GM23338 (cell line): ENCODE data around the gene NEU4. TPM values are rescaled to one million over a fixed set of nuclear protein-coding genes. Genes with fewer than 3 reads are reported as not detected.
"Not testable (repeated sequence)": the region's sequence is repeated elsewhere in the genome, so short reads cannot be mapped to it uniquely, and the experiment has no call there.

Source experiments
- ATAC-seq: fragments of 200-7000 bp; cut with Tn5 transposase; 3 replicates; pipeline ENCODE4 v1.9.1; 2020
- DNase-seq: peaks from one replicate; pipeline ENCODE4 v3.0.0-alpha.2; 2015; ENCODE audit warnings: low spot score
- H2AFZ ChIP-seq: fragments of 200-600 bp; sonication (generic); 2 replicates; pipeline ENCODE4 v1.8.0; 2016; ENCODE audit warnings: antibody characterized with exemption, mild to moderate bottlenecking, moderate library complexity
- H3F3A ChIP-seq: fragments of 200-600 bp; sonication (generic); replicated peaks from 2 replicates; pipeline ENCODE4 v1.8.0; 2017; ENCODE audit warnings: antibody characterized with exemption, mixed run types, low read depth
- H3K27ac ChIP-seq: fragments of 200-600 bp; sonication (generic); 2 replicates; pipeline ENCODE4 v1.6.1; 2016; ENCODE audit warnings: low read depth
- H3K27me3 ChIP-seq: fragments of 200-600 bp; sonication (generic); 2 replicates; pipeline ENCODE4 v1.8.0; 2016; ENCODE audit warnings: mild to moderate bottlenecking, mixed run types, moderate library complexity; ENCODE audit not compliant: insufficient read depth
- H3K36me3 ChIP-seq: fragments of 200-600 bp; sonication (generic); 2 replicates; pipeline ENCODE4 v1.8.0; 2016; ENCODE audit warnings: mild to moderate bottlenecking; ENCODE audit not compliant: insufficient read depth
- H3K4me1 ChIP-seq: fragments of 200-600 bp; sonication (generic); 2 replicates; pipeline ENCODE4 v1.8.0; 2016; ENCODE audit warnings: mild to moderate bottlenecking, moderate library complexity; ENCODE audit not compliant: insufficient read depth
- H3K4me2 ChIP-seq: fragments of 200-600 bp; sonication (generic); 2 replicates; pipeline ENCODE4 v1.7.1; 2017; ENCODE audit warnings: mixed run types
- H3K4me3 ChIP-seq: fragments of 200-600 bp; sonication (generic); 2 replicates; pipeline ENCODE4 v1.6.1; 2016; ENCODE audit warnings: mixed run types
- H3K79me2 ChIP-seq: fragments of 200-600 bp; sonication (generic); replicated peaks from 2 replicates; pipeline ENCODE4 v1.8.0; 2017; ENCODE audit warnings: mild to moderate bottlenecking; ENCODE audit not compliant: insufficient read depth
- H3K9me2 ChIP-seq: fragments of 200-600 bp; sonication (generic); 2 replicates; pipeline ENCODE4 v1.8.0; 2017; ENCODE audit not compliant: insufficient read depth
- H4K20me1 ChIP-seq: fragments of 200-600 bp; sonication (generic); replicated peaks from 2 replicates; pipeline ENCODE4 v1.8.0; 2017; ENCODE audit warnings: mild to moderate bottlenecking; ENCODE audit not compliant: insufficient read depth
- H3K27ac Mint-ChIP-seq: 2 replicates; pipeline ENCODE4 v1.8.0; 2020; ENCODE audit warnings: inconsistent platforms, mild to moderate bottlenecking, moderate library complexity, mixed read lengths
- H3K27me3 Mint-ChIP-seq: 3 replicates; pipeline ENCODE4 v1.8.0; 2022; ENCODE audit warnings: low read depth, mild to moderate bottlenecking, moderate library complexity, mixed read lengths, inconsistent platforms; ENCODE audit not compliant: insufficient read depth, poor library complexity
- H3K36me3 Mint-ChIP-seq: 3 replicates; pipeline ENCODE4 v1.8.0; 2021; ENCODE audit warnings: low read depth, mild to moderate bottlenecking, inconsistent platforms, moderate library complexity, mixed read lengths
- H3K4me1 Mint-ChIP-seq: 3 replicates; pipeline ENCODE4 v1.8.0; 2020; ENCODE audit warnings: mild to moderate bottlenecking, inconsistent platforms, mixed read lengths
- H3K4me3 Mint-ChIP-seq: 3 replicates; pipeline ENCODE4 v1.8.0; 2021; ENCODE audit warnings: moderate library complexity, mild to moderate bottlenecking, inconsistent platforms, mixed read lengths
- H3K9me3 Mint-ChIP-seq: 3 replicates; pipeline ENCODE4 v1.8.0; 2020; ENCODE audit warnings: moderate library complexity, mild to moderate bottlenecking, inconsistent platforms, mixed read lengths
- EZH2 ChIP-seq: fragments of 200-600 bp; sonication (generic); IDR thresholded peaks from one replicate; pipeline ENCODE4 v1.8.0; 2017; ENCODE audit warnings: antibody characterized with exemption, mild to moderate bottlenecking, low read depth; ENCODE audit not compliant: unreplicated experiment
- NANOG ChIP-seq: IDR thresholded peaks from 2 replicates; pipeline ENCODE4 v1.6.1; 2016; ENCODE audit warnings: antibody characterized with exemption, borderline replicate concordance
- STAT1 ChIP-seq: IDR thresholded peaks from one replicate; pipeline ENCODE4 v1.6.1; 2016; ENCODE audit warnings: antibody characterized with exemption; ENCODE audit not compliant: unreplicated experiment
- polyA plus RNA-seq: library from polyadenylated mRNA; unstranded; fragments of >200 nt; fragmentation: Nextera tagmentation; extraction: Ambion mirVana; gene quantifications from 2 replicates; pipeline ENCODE4 v1.2.1, GENCODE V29; 2016
- total RNA-seq: library from RNA; depleted of rRNA; stranded (reverse); fragments of >200 nt; shearing (Covaris generic); gene quantifications from 2 replicates; pipeline ENCODE4 v1.2.3, GENCODE V29; 2014
- TF ChIP-seq, protein P1 (sequence below): fragments of 250-450 bp; sonication (Bioruptor Pico); IDR thresholded peaks from 2 replicates; pipeline ENCODE4 v1.5.0; 2020; ENCODE audit warnings: mild to moderate bottlenecking, moderate library complexity
- TF ChIP-seq, protein P2 (sequence below): IDR thresholded peaks from one replicate; pipeline ENCODE4 v1.6.1; 2018; ENCODE audit warnings: antibody characterized with exemption; ENCODE audit not compliant: unreplicated experiment
- TF ChIP-seq, protein P3 (sequence below), 2 experiments: fragments of 200-600 bp in 1 of 2; sonication (generic) in 1 of 2; conservative IDR thresholded peaks; 2 replicates each; pipeline versions ENCODE4 v1.5.1 to v1.6.1; 2016 to 2017; ENCODE audit warnings: antibody characterized with exemption in 2 of 2, low read depth in 2 of 2, mild to moderate bottlenecking in 2 of 2, moderate library complexity in 1 of 2

Gene NEU4
- total and polyA plus RNA-seq, 2 experiments from 2014 or later = 0.29 to 1.2 TPM

DNA sequence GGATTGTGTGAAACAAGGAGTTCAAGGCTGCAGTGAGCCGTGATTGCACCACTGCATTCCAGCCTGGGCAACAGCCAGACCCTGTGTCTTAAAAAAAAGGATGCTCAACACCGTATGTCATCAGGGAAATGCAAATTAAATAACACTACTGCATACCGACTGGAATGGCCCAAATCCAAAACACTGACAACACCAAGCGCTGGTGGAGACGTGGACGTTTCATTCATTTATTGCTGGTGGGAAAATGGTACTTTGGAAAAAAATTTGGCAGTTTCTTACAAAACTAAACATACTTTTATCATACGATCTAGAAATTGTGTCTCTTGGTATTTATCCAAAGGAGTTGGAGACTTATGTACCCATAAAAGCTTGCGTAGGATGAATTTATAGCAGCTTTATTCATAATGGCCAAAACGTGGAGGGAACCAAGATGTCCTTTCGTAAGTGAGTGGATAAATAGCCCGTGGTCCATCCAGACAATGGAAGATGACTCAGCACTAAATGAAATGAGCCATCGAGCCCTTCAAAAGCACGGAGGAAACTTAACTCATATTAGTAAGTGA, 24.2 kb downstream of the NEU4 start (continued):
- TF ChIP-seq, protein P1, sequence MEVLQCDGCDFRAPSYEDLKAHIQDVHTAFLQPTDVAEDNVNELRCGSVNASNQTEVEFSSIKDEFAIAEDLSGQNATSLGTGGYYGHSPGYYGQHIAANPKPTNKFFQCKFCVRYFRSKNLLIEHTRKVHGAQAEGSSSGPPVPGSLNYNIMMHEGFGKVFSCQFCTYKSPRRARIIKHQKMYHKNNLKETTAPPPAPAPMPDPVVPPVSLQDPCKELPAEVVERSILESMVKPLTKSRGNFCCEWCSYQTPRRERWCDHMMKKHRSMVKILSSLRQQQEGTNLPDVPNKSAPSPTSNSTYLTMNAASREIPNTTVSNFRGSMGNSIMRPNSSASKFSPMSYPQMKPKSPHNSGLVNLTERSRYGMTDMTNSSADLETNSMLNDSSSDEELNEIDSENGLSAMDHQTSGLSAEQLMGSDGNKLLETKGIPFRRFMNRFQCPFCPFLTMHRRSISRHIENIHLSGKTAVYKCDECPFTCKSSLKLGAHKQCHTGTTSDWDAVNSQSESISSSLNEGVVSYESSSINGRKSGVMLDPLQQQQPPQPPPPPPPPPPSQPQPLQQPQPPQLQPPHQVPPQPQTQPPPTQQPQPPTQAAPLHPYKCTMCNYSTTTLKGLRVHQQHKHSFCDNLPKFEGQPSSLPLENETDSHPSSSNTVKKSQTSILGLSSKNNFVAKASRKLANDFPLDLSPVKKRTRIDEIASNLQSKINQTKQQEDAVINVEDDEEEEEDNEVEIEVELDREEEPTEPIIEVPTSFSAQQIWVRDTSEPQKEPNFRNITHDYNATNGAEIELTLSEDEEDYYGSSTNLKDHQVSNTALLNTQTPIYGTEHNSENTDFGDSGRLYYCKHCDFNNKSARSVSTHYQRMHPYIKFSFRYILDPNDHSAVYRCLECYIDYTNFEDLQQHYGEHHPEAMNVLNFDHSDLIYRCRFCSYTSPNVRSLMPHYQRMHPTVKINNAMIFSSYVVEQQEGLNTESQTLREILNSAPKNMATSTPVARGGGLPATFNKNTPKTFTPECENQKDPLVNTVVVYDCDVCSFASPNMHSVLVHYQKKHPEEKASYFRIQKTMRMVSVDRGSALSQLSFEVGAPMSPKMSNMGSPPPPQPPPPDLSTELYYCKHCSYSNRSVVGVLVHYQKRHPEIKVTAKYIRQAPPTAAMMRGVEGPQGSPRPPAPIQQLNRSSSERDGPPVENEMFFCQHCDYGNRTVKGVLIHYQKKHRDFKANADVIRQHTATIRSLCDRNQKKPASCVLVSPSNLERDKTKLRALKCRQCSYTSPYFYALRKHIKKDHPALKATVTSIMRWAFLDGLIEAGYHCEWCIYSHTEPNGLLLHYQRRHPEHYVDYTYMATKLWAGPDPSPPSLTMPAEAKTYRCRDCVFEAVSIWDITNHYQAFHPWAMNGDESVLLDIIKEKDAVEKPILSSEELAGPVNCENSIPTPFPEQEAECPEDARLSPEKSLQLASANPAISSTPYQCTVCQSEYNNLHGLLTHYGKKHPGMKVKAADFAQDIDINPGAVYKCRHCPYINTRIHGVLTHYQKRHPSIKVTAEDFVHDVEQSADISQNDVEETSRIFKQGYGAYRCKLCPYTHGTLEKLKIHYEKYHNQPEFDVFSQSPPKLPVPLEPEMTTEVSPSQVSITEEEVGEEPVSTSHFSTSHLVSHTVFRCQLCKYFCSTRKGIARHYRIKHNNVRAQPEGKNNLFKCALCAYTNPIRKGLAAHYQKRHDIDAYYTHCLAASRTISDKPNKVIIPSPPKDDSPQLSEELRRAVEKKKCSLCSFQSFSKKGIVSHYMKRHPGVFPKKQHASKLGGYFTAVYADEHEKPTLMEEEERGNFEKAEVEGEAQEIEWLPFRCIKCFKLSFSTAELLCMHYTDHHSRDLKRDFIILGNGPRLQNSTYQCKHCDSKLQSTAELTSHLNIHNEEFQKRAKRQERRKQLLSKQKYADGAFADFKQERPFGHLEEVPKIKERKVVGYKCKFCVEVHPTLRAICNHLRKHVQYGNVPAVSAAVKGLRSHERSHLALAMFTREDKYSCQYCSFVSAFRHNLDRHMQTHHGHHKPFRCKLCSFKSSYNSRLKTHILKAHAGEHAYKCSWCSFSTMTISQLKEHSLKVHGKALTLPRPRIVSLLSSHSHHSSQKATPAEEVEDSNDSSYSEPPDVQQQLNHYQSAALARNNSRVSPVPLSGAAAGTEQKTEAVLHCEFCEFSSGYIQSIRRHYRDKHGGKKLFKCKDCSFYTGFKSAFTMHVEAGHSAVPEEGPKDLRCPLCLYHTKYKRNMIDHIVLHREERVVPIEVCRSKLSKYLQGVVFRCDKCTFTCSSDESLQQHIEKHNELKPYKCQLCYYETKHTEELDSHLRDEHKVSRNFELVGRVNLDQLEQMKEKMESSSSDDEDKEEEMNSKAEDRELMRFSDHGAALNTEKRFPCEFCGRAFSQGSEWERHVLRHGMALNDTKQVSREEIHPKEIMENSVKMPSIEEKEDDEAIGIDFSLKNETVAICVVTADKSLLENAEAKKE = no peak
- TF ChIP-seq, protein P2, sequence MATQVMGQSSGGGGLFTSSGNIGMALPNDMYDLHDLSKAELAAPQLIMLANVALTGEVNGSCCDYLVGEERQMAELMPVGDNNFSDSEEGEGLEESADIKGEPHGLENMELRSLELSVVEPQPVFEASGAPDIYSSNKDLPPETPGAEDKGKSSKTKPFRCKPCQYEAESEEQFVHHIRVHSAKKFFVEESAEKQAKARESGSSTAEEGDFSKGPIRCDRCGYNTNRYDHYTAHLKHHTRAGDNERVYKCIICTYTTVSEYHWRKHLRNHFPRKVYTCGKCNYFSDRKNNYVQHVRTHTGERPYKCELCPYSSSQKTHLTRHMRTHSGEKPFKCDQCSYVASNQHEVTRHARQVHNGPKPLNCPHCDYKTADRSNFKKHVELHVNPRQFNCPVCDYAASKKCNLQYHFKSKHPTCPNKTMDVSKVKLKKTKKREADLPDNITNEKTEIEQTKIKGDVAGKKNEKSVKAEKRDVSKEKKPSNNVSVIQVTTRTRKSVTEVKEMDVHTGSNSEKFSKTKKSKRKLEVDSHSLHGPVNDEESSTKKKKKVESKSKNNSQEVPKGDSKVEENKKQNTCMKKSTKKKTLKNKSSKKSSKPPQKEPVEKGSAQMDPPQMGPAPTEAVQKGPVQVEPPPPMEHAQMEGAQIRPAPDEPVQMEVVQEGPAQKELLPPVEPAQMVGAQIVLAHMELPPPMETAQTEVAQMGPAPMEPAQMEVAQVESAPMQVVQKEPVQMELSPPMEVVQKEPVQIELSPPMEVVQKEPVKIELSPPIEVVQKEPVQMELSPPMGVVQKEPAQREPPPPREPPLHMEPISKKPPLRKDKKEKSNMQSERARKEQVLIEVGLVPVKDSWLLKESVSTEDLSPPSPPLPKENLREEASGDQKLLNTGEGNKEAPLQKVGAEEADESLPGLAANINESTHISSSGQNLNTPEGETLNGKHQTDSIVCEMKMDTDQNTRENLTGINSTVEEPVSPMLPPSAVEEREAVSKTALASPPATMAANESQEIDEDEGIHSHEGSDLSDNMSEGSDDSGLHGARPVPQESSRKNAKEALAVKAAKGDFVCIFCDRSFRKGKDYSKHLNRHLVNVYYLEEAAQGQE = no peak
- TF ChIP-seq NANOG (no peak), STAT1 (no peak), EZH2 (no peak)
- TF ChIP-seq, protein P3, sequence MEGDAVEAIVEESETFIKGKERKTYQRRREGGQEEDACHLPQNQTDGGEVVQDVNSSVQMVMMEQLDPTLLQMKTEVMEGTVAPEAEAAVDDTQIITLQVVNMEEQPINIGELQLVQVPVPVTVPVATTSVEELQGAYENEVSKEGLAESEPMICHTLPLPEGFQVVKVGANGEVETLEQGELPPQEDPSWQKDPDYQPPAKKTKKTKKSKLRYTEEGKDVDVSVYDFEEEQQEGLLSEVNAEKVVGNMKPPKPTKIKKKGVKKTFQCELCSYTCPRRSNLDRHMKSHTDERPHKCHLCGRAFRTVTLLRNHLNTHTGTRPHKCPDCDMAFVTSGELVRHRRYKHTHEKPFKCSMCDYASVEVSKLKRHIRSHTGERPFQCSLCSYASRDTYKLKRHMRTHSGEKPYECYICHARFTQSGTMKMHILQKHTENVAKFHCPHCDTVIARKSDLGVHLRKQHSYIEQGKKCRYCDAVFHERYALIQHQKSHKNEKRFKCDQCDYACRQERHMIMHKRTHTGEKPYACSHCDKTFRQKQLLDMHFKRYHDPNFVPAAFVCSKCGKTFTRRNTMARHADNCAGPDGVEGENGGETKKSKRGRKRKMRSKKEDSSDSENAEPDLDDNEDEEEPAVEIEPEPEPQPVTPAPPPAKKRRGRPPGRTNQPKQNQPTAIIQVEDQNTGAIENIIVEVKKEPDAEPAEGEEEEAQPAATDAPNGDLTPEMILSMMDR (conservative IDR thresholded peaks at IDR 0.05; ENCODE audit: low read depth in 2 of 2) = no peak

DNA sequence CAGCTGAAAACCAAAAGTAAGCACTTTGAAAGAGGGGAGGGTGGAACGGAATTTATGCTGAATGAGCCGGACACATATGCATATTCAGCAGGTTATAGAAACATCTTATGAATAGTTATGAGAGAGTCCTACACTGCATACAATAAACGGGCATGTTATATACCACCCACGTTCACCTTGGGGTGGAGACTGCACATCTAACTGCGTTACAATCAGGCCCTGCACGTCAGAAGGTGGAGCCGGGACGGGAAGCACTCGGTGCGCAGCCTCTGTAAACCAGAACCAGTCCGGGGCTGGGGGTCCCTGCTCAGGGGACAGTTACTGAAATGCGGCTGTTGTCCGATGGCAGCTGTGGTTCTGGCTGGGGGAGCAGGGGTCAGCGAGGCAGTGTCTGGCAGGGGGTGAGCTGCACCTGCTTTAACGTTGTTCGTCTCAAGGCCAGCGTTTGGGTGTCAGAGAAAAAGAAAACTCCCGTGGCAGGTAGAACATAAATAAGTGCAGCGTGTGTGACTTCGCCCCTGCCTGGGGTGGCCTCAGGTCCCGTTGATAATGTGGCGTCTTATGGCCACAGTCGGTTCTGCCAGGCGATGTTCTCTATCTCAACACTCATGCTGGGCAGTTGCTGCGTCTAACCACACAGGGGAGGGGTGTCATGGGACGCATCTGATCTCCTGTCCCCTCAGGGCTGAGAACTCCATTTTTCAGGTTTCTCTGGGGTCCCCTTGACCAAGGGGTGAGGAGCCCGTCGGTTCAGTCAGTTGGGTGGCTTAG, 24.9 kb downstream of the NEU4 start:
- H3K4me1 ChIP-seq, H3K27ac ChIP-seq, H3K36me3 ChIP-seq, H3K27ac Mint-ChIP-seq, ATAC-seq, DNase-seq, H3K4me3 ChIP-seq, H3K36me3 Mint-ChIP-seq, H3K9me2 ChIP-seq, H3F3A ChIP-seq, H3K4me2 ChIP-seq, H3K27me3 ChIP-seq, H3K4me3 Mint-ChIP-seq, H4K20me1 ChIP-seq, H3K9me3 Mint-ChIP-seq, H3K4me1 Mint-ChIP-seq, H3K27me3 Mint-ChIP-seq, H3K79me2 ChIP-seq: not testable (repeated sequence)
- peak overlapping the region; percentile 45; the same call in 1 of the 2 replicates for H2AFZ ChIP-seq
